ENCODE results near the gene SPINDOC. TPM values are rescaled to one million over a fixed set of nuclear protein-coding genes. Genes with fewer than 3 reads are reported as not detected.
A peak's percentile ranks its signal among the peaks of the same experiment; 100 is the strongest.
"Not testable (repeated sequence)": the region's sequence is repeated elsewhere in the genome, so short reads cannot be mapped to it uniquely, and the experiment has no call there.

Gene SPINDOC
- polyA plus RNA-seq, 1 experiment = 15.8 TPM

DNA sequence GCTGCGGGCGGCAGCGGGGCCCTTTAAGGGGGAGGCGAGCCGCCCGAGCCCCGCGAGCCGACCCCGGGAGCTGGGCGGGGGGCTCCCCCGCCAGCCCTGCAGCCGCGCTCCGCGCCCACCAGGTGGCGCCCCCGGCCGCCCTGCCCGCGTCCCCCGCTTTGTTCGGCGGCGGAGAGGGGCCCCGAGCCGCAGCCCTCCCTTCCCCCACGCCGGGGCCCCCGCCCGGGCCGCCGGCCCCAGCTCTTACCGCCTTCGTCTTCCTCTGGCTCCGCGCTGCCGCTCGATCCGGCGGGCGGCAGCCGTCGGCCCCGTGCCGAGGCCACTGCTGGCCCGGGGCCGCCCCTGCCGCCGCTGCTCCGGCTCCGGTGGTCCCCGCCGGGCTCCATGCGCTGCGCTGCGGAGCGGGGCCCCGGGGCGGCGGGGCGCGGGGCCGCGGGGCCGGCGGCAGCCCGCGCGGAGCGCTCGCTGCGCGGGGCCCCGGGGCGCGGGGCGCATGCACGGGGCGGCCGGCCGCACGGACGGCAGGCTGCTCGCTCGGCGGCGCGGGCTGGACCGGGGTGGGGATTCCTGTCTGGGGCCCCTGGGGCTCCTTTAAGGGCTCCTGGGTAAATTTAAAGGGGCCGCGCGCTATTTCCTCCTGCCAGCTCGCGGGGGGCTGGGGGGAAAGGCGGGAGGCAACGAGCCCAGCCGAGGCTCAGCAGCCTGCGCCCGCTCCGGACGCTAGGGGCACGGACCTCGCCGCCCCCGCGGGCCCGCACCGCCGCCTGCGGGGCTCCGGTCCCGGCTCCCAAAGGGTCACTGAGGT, 44.8 kb upstream of the SPINDOC start, which contains the start of gene ZFTA:
TSS of gene ZFTA (minus strand) at position 539 of the 805 bp plus-strand sequence. CDS start at position 386, 153 bp downstream.
- no peak for DNase-seq (ENCODE audit: low read depth, low spot score)
- peak within 1 kb of the TSS; percentile 65 for H3K27ac ChIP-seq (ENCODE audit: low read depth, low read length)
- POLR2A ChIA-PET = interaction anchor here (0.6 to 1.5 kb wide), 5 partner anchors 34 to 147 kb away, joined by 3 to 5 read pairs (median 3); partner anchors contain the start of gene MARK2

DNA sequence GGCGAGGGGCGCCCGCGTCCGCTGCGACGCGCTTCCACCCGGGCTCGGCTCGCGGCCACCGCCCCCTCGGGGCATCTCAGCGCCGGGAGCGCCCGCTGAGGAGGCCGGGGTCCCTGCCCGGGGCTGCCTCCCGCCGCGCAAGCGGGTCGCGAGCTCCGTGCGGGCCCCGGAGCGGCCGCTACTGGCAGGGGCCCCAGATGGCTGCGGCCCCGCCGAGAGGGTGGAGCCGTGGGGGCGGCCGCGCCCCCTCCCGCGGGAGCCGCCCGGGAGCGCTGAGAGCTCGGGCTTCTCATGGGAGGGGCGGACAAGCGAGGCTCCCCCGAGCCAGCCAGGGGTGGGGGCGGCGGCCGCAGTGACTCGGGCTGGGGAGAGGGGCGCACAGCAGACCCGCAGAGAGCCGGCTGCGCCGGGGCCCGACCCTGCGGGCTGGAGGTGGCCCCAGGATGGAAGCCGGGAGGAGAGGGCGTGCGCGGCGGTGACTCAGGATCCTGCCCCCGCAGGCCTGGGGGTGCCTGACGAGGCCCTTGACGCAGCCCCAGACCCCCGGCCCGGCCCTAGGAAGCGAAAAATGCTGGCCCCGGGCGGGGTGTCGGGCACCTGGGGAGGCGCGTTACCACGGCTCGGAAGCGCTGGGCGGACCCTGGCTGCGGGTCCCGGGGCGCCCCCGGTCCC, 44.1 kb upstream of the SPINDOC start:
- no peaks in the 10 kb centered on the region for H3K9me3 ChIP-seq (ENCODE audit: control insufficient read depth, insufficient read depth, low read length)
- ChIA-PET CTCF (interaction anchor here (0.6 to 1.8 kb wide), 5 partner anchors 68 to 378 kb away, joined by 3 to 9 read pairs (median 4); partner anchors contain the start of gene MARK2), POLR2A (interaction anchor here (0.6 to 1.5 kb wide), 5 partner anchors 34 to 147 kb away, joined by 3 to 5 read pairs (median 3); partner anchors contain the start of gene MARK2)
- TF ChIP-seq, protein P1, sequence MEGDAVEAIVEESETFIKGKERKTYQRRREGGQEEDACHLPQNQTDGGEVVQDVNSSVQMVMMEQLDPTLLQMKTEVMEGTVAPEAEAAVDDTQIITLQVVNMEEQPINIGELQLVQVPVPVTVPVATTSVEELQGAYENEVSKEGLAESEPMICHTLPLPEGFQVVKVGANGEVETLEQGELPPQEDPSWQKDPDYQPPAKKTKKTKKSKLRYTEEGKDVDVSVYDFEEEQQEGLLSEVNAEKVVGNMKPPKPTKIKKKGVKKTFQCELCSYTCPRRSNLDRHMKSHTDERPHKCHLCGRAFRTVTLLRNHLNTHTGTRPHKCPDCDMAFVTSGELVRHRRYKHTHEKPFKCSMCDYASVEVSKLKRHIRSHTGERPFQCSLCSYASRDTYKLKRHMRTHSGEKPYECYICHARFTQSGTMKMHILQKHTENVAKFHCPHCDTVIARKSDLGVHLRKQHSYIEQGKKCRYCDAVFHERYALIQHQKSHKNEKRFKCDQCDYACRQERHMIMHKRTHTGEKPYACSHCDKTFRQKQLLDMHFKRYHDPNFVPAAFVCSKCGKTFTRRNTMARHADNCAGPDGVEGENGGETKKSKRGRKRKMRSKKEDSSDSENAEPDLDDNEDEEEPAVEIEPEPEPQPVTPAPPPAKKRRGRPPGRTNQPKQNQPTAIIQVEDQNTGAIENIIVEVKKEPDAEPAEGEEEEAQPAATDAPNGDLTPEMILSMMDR (IDR thresholded peaks at IDR 0.05; ENCODE audit: low read depth, low read length) = no peak
- H3K4me3 ChIP-seq (ENCODE audit: low read depth, low read length) = peak overlapping the region; percentile 80
- DNase-seq (ENCODE audit: low read depth, low spot score) = no peak
- H3K27me3 ChIP-seq (ENCODE audit: control insufficient read depth, insufficient read depth, low read length) = no peaks in the 10 kb centered on the region
- no peak overlapping the region for H3K27ac ChIP-seq (ENCODE audit: low read depth, low read length)

More for the DNA sequence above, 44.8 kb upstream of the SPINDOC start, which contains the start of gene ZFTA:
- CTCF ChIA-PET = interaction anchor here (0.6 to 1.8 kb wide), 12 partner anchors 30 to 189 kb away, joined by 3 to 11 read pairs (median 4); no protein-coding TSS in a partner anchor
- TF ChIP-seq, protein P1 (IDR thresholded peaks at IDR 0.05; ENCODE audit: low read depth, low read length) = peak; percentile 41; the same call in 1 of the 2 replicates
- Histone ChIP-seq H3K4me3 (ENCODE audit: low read depth, low read length) (peak within 1 kb of the TSS; percentile 80), H3K27me3 (ENCODE audit: control insufficient read depth, insufficient read depth, low read length) (no peaks in the 10 kb centered on the region), H3K9me3 (ENCODE audit: control insufficient read depth, insufficient read depth, low read length) (no peaks in the 10 kb centered on the region)

DNA sequence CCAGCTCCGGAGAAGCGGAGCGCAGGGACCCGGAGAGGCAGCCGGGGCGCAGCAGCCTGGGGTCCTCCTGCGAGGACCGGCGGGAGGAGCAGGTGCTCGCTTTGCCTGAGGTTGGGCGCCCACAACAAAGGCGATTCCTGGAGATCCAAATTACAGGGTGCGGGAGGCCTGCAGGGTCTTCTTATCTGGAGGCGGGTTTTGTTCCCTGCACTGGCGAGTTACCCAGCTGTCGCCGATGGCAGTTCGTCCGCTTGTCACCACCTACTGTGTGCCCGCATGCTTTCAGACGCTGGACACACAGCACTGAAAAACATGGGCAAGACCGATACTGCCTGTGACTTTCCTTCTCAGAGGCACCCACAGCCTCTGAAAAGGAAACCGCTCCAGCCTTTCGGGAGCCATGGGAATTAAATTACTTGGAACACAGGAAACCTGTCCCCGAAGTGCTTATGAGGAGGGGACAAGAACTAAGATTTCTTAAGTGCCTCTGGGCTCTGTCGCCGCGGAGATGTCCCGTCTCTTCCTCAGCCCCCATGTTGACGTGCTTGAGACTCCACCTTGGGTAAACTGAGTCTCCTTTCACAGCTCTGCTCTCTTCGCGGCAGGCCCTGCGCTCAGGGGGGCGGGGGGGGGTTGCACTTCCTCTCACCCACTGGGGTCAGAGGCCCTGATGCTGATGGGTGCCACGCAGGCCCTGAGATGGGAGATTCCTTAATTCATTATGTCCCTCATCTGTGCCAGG, 43.4 kb upstream of the SPINDOC start:
- no peak overlapping the region for H3K27ac ChIP-seq (ENCODE audit: low read depth, low read length)
- peak overlapping the region; percentile 80 for H3K4me3 ChIP-seq (ENCODE audit: low read depth, low read length)
- ChIA-PET CTCF (interaction anchor here (0.6 to 1.1 kb wide), 4 partner anchors 68 to 378 kb away, joined by 3 to 5 read pairs (median 4); partner anchors contain the start of gene MARK2), POLR2A (interaction anchor here (0.8 to 1.5 kb wide), 4 partner anchors 33 to 176 kb away, joined by 3 to 5 read pairs (median 4); partner anchors contain the start of gene MARK2)
- H3K27me3 ChIP-seq (ENCODE audit: control insufficient read depth, insufficient read depth, low read length) = no peaks in the 10 kb centered on the region
- TF ChIP-seq, protein P1 (IDR thresholded peaks at IDR 0.05; ENCODE audit: low read depth, low read length) = no peak
- H3K9me3 ChIP-seq (ENCODE audit: control insufficient read depth, insufficient read depth, low read length) = no peaks in the 10 kb centered on the region
- DNase-seq (ENCODE audit: low read depth, low spot score) = no peak

DNA sequence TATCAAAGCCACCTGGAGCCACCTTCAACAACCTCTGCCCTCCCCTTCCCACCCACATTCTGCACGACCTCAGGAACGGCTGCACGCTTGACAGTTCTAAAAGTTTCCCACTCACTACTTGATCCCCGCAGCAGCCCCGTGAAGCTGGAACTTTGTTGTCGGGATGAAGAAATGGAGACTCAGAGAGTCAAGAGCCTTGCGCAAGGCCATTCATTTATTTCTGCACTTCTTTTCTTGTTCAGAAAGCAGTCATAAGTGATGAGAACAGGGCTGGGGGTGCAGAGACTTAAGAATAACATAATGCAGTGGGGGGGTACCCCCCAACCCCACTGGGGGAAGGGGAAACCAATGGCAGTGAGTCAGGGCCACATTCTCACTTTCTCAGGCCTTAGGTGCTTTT, 42.5 kb upstream of the SPINDOC start:
- TF ChIP-seq, protein P1 (IDR thresholded peaks at IDR 0.05; ENCODE audit: low read depth, low read length) = no peak

DNA sequence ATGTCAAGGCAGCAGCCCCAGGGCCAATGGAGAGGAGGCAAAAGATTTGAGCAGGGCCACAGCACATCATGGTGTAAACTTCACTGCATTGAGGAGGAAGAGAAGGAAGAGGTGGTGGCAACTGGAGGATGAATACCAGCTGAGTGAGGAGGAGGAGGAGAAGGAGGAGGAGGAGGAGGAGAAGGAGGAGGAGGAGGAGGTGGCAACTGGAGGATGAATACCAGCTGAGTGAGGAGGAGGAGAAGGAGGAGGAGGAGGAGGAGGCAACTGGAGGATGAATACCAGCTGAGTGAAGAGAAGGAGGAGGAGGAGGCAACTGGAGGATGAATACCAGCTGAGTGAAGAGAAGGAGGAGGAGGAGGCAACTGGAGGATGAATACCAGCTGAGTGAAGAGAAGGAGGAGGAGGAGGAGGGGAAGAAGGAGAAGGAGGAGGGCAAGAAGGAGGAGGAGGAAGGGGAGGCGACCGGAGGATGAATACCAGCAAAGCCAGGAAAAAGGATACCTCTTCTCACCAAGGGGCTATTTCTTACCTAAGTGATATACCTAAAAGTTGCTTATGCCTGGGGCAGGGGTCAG, 41.4 kb upstream of the SPINDOC start:
- POLR2A ChIA-PET; H3K27ac ChIP-seq (ENCODE audit: low read depth, low read length); H3K27me3 ChIP-seq (ENCODE audit: control insufficient read depth, insufficient read depth, low read length); DNase-seq (ENCODE audit: low read depth, low spot score); H3K9me3 ChIP-seq (ENCODE audit: control insufficient read depth, insufficient read depth, low read length); H3K4me3 ChIP-seq (ENCODE audit: low read depth, low read length): not testable (repeated sequence)
- CTCF ChIA-PET = interaction anchor here (0.7 kb wide), 1 partner anchor 102 kb away, joined by 3 read pairs; no protein-coding TSS in a partner anchor

More for the DNA sequence above, 42.5 kb upstream of the SPINDOC start:
- no peak overlapping the region for H3K4me3 ChIP-seq (ENCODE audit: low read depth, low read length)
- DNase-seq (ENCODE audit: low read depth, low spot score) = no peak
- ChIA-PET POLR2A (interaction anchor here (0.8 kb wide), 1 partner anchor 175 kb away, joined by 4 read pairs; no protein-coding TSS in a partner anchor), CTCF (no interaction called here)
- H3K9me3 ChIP-seq (ENCODE audit: control insufficient read depth, insufficient read depth, low read length) = no peaks in the 10 kb centered on the region
- H3K27ac ChIP-seq (ENCODE audit: low read depth, low read length) = no peak overlapping the region
- H3K27me3 ChIP-seq (ENCODE audit: control insufficient read depth, insufficient read depth, low read length) = no peaks in the 10 kb centered on the region
